HG02763 (cell line): ENCODE results near the gene MTERF1.
"Not testable (repeated sequence)": the region's sequence is repeated elsewhere in the genome, so short reads cannot be mapped to it uniquely, and the experiment has no call there.

Source experiments
- ATAC-seq: cut with Tn5 transposase; IDR thresholded peaks from one replicate; pipeline ENCODE4 v1.9.1; 2021; ENCODE audit warnings: mild to moderate bottlenecking, moderate library complexity; ENCODE audit not compliant: unreplicated experiment

The MTERF1 gene, protein sequence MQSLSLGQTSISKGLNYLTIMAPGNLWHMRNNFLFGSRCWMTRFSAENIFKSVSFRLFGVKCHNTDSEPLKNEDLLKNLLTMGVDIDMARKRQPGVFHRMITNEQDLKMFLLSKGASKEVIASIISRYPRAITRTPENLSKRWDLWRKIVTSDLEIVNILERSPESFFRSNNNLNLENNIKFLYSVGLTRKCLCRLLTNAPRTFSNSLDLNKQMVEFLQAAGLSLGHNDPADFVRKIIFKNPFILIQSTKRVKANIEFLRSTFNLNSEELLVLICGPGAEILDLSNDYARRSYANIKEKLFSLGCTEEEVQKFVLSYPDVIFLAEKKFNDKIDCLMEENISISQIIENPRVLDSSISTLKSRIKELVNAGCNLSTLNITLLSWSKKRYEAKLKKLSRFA

DNA sequence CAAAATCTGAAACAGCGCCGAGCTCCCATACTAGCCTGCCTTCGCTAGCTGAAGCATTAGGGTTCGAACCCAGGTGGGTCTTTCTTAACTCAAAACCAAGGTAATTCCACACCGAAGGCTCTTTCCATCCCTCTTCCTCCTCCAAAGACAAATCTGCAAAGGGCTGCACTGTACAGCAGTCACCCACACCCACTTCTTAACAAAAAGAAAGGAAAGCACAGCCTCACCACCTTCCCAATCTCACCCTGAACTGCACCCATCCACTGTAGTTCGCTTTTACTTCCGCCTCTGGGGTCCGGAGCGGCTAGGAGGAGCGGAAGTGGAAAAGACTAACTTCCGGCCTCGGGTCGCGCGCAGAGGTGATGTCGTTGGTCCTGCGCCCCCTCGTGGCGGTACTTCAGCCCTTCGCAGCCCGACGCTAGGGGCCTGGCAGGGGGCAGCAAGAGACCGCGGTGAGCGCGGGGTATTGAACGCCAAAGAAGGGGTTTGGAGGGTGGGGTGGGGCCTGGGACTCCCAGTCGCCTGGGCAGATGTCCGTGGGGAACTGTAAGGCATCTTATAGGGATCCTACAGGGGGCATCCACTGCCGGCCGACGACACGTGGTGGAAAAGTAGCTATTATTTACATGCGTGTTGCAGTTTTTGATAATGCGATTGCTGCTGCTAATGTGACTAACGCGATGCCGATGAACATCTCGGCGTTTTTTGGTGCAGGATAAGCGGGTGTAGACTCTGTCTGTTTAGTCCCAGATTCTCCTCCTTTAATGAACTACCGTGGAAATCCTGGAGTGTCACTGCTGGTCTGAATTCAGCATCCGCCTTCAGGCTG, at the start of gene MTERF1:
Gene MTERF1, minus strand, starts transcription at position 290 of the 829 bp plus-strand sequence. CDS start 619 bp downstream, outside the sequence.
- ATAC-seq = peak; percentile 99

DNA sequence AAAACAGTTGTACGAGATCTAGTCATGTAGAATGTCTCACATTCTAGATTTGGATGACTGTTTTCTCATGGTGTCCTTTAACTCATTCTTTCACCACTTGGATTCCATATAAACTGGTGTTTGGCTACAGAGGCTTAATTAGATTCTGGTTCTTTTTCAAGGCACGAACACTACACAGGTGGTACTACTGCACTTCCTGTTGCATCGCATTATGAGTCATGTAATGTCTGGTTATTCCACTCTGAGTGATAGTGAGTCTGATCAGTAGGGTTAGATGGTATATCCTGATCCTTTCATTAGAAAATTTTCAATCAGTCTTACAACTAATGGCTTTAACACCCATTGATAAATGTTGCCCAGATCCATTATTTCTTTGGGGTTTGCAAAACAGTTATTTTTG, 49.0 kb upstream of the MTERF1 start:
- no peak for ATAC-seq

DNA sequence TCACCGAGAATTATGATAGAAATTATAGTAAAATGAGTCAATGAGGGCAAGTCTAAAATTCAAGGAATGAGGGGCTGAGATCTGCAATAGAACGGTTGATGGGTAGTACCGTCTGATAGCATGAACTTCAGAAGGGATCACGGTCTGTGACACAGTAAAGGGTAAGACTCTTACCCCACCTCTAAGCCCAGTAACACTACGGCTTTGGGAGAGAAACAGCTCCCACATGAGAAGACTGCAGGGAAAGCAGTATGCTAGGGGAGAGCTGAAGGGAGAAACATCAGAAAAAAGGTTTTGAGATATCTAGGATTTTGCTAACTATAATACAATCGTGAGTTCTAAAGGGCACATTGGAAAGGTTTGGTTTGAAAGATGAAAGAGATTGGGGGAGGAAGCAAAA, 47.4 kb upstream of the MTERF1 start:
- ATAC-seq = no peak

GRCh38 chr7:91922857-91923256, 42.4 kb upstream of the MTERF1 start:
- no peak for ATAC-seq

GRCh38 chr7:91918356-91918755, 37.9 kb upstream of the MTERF1 start:
- ATAC-seq = no peak

GRCh38 chr7:91916051-91916440, 35.5 kb upstream of the MTERF1 start:
- ATAC-seq = no peak

- ATAC-seq = no peak
Measured at GRCh38 chr7:91915401-91916050, 35.0 kb upstream of the MTERF1 start.

DNA sequence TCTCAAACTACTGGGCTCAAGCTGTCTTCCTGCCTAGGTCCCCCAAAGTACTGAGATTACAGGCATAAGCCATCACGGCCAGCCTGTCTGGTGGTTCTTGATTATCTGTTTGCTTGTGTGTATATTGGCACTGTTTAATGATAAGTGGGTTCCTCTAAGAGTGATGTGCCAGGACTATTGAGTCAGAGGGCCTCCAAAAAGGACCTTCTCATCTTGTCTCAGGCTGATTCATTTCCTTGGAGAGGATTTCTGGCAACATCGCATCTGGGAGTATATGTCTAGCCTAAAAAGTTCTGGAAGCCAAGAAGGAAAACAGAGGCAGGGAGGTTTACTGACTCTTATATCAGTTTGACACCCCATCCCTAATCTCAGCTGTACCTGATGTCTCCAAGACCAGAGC, 33.1 kb upstream of the MTERF1 start:
- ATAC-seq = no peak

DNA sequence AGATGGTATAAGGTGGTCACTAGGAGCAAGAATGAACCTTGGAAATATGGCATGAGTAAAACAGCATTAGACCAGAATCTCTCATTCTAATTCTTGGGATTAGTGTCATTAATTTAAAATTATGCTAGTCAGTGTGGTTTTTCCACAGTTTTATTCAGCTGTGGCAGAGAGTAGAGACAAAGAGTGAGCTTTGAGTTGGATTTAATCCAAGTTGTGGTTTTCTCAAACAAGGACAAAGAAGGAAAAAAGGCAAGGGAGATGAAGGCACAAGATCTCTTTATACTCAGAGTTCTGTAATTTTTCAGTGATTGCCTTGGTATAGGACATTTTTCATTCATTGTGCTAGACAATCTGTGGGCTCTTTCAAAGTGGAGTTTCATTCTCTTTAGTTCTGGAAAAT, 32.0 kb upstream of the MTERF1 start:
- no peak for ATAC-seq

DNA sequence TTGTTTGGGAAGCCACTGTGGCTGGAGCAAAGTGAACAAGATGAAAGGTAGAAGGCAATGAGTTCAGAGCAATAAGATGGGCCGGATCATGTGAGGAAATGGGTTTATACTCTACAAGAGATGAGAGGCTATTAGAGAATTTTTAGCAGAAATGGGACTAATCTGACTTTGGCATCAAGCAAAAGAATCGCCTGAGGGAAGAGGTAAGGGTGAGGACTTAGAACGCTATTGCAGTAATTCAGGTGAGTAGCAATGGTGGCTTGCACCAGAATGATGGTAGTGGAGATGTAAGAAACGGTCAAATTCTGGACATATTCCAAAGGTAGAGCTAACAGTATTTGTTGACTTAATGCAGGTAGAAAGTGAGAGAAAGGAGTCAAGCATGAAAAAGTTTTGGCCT, 30.6 kb upstream of the MTERF1 start:
- no peak for ATAC-seq

GRCh38 chr7:91910171-91910570, 29.7 kb upstream of the MTERF1 start:
- no peak for ATAC-seq

- ATAC-seq = no peak
Measured at GRCh38 chr7:91899563-91899962, 19.1 kb upstream of the MTERF1 start.

GRCh38 chr7:91898240-91898992, 17.9 kb upstream of the MTERF1 start:
- no peak for ATAC-seq

- ATAC-seq = no peak
Measured at GRCh38 chr7:91894781-91895480, 14.4 kb upstream of the MTERF1 start.

- ATAC-seq = not testable (repeated sequence)
Measured at GRCh38 chr7:91893699-91894098, 13.2 kb upstream of the MTERF1 start.

DNA sequence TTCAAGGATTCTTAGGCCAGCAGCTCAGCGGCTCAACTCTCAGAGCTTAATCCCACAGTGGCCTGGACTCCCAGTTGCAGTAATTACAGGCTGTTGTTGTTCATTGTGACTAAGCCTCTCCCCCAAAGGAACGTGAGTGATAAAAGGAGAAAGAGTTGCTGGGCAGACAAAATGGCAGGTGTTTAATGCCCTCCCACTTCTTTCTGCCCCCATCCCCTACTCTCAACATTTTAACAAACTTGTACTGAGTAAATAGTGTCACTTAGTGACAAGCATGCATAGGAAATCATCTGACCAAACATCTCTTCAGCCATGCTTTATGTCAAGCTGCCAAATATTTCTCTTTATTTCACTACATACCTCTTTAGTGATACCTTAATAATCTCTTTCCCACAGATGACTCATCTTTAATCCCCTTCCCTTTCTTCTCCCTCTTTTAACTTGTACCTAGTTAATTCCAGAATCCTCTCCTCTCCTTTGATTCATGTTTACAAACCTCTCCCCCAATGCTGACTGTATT, 12.4 kb upstream of the MTERF1 start:
- ATAC-seq = no peak

- no peak for ATAC-seq
Measured at GRCh38 chr7:91892099-91892705, 11.7 kb upstream of the MTERF1 start.

DNA sequence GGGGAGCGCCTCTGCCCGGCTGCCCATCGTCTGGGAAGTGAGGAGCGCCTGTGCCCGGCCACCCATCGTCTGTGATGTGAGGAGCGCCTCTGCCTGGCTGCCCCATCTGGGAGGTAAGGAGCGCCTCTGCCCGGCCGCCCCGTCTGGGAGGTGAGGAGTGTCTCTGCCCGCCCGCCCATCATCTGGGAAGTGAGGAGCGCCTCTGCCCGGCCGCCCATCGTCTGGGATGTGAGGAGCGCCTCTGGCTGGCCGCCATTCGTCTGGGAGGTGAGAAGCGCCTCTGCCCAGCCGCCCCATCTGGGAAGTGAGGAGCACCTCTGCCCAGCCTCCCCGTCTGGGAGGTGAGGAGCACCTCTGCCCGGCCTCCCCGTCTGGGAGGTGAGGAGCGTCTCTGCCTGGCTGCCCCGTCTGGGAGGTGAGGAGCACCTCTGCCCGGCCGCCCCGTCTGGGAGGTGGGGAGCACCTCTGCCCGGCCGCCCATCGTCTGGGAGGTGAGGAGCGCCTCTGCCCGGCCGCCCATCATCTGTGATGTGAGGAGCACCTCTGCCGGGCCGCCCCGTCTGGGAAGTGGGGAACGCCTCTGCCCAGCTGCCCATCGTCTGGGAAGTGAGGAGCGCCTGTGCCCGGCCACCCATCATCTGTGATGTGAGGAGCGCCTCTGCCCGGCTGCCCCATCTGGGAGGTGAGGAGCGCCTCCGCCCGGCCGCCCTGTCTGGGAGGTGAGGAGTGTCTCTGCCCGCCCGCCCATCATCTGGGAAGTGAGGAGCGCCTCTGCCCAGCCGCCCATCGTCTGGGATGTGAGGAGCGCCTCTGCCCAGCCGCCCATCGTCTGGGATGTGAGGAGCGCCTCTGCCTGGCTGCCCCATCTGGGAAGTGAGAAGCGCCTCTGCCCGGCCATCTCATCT, 8.0 kb upstream of the MTERF1 start:
- not testable (repeated sequence) for ATAC-seq
